ENCODE measurements around the gene RAET1E.
A peak's percentile ranks its signal among the peaks of the same experiment; 100 is the strongest.
"Not testable (repeated sequence)": the region's sequence is repeated elsewhere in the genome, so short reads cannot be mapped to it uniquely, and the experiment has no call there.

Gene RAET1E

DNA sequence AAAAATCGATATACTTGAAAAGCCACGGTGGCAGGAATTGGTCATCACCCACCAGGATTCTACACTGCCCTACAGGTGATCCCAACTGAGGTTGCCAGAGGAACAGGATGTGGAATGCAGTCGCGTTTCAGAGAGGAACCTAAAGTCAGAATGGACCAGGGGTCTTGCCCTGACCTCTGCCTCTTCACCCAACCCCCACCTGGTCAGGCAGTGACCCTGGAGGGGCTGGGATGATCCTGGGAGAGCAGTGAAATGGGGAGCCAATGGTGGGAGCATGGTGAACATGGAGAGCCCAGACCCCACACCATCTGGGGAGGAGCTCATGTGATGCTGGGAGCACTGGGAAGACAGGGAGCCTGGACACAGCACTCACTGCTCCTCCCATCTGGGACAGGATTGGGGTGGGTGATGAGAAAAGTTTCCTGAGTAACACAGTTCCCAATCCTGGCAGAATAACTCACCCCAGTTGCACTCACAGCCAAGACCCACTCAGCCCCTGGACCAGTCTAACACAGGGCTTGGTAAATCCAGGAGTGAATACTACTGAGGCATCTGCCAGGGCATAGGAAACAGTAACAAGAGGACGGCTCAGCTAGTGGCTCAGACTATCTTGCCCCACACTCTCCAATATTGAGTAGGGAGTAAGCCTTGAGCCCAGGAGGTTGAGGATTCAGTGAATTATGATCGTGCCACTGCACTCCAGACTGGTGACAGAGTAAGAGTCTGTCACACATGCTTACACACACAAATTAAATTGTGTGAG is 42.2 kb upstream of the RAET1E start:
- peaks cover 0 to 51% (median 25%) of the 10 kb centered on the region in 11 experiments; a peak in 14 of 22 replicates for H4K20me1 ChIP-seq
- H3K27ac ChIP-seq, result no peak overlapping the region
- no peak for TF ChIP-seq Cebpa-rat (IDR thresholded peaks at IDR 0.05)
- peaks cover 0 to 13% (median 0%) of the 10 kb centered on the region in 11 experiments; a peak in 6 of 22 replicates for H3K9me3 ChIP-seq (replicated peaks in 1 of 11)
- peaks cover 17 to 28% (median 21%) of the 10 kb centered on the region in 10 experiments for H3K4me1 ChIP-seq
- no peaks in the 10 kb centered on the region for H3K36me3 ChIP-seq
- H3K4me3 ChIP-seq, result 0 out of 20 replicates have a peak overlapping the region, but pooled peaks of 1 of the 10 experiments have one; percentile 50
- no peak overlapping the region for H3K4me2 ChIP-seq
- H3K27me3 ChIP-seq, result peaks cover 76 to 90% (median 90%) of the 10 kb centered on the region in 11 experiments
- H3K9ac ChIP-seq, result no peak overlapping the region

DNA sequence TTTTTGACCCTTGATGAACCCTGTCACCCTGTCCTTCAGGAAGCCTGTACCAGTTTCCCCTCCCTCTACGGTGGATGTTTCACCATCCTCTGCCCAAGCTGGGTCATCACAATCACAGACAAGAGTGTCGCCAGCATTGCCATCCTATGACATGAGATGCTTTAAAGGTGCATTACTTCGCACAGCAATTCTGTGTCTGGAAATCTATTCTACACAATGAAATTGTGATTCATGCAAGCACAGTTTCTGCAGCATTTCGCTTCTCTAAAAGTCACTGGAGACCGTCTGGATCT is 41.4 kb upstream of the RAET1E start:
- Histone ChIP-seq H3K4me2 (peak overlapping the region in 3 of 11 experiments; percentile 71 to 93 (median 78); a peak in 3 of 22 replicates), H3K9me3 (replicated peaks in 1 of 11) (peaks cover 0 to 13% (median 0%) of the 10 kb centered on the region in 11 experiments; a peak in 6 of 22 replicates), H3K9ac (no peak overlapping the region), H3K4me1 (peaks cover 17 to 28% (median 21%) of the 10 kb centered on the region in 10 experiments), H3K27ac (no peak overlapping the region), H3K36me3 (no peaks in the 10 kb centered on the region), H4K20me1 (peaks cover 0 to 51% (median 25%) of the 10 kb centered on the region in 11 experiments; a peak in 14 of 22 replicates), H3K27me3 (peaks cover 84 to 98% (median 98%) of the 10 kb centered on the region in 11 experiments), H3K4me3 (no peak overlapping the region)
- no peak for TF ChIP-seq Cebpa-rat (IDR thresholded peaks at IDR 0.05)

DNA sequence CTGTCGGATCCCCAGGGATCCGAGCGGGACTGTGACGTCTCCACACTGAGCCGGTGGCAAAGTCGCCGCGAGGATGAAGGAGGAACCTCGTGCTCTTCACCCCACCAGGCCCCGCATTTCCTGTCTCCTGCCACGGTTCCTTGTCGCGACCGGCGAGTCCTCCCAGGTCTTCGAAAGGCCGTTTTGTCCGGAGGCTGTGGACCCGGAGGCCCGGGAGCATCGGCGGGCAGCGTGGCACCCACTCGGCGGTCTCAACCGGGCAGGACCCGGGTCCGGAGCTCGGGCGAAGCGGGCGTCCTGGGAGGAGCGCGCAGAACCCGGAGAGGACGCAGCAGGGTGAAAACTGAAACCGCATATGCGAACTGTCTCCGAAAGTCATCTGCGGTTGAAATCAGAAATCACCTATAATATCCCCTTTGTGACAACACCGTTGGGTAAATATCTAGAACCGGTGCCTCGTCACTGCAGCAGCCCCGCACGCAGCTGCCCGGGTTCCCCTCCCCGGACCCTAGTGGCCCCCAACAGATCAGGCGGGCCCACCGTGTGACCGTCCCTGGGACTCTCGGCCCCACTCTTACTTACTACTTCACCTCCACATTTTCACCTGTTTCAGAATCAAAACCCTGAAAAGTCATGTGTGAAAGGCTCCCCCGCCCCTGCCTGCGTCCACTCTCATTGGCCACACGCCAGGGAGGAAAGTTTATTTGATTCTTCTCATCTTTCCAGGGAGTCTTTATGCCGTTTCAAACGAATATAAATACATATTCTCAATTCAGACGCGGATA is 40.9 kb upstream of the RAET1E start:
- Histone ChIP-seq H3K9ac (no peak overlapping the region), H3K4me1 (peaks cover 17 to 28% (median 21%) of the 10 kb centered on the region in 10 experiments), H3K27me3 (peaks cover 85 to 97% (median 95%) of the 10 kb centered on the region in 11 experiments), H3K36me3 (no peaks in the 10 kb centered on the region), H4K20me1 (peaks cover 0 to 51% (median 25%) of the 10 kb centered on the region in 11 experiments; a peak in 14 of 22 replicates), H3K4me2 (peak overlapping the region; percentile 36 to 93 (median 71)), H3K9me3 (replicated peaks in 1 of 11) (peaks cover 0 to 13% (median 0%) of the 10 kb centered on the region in 11 experiments; a peak in 6 of 22 replicates), H3K27ac (no peak overlapping the region), H3K4me3 (peak overlapping the region; percentile 4 to 59 (median 48); a peak in 19 of 20 replicates)
- TF ChIP-seq Cebpa-rat (IDR thresholded peaks at IDR 0.05), result no peak

DNA sequence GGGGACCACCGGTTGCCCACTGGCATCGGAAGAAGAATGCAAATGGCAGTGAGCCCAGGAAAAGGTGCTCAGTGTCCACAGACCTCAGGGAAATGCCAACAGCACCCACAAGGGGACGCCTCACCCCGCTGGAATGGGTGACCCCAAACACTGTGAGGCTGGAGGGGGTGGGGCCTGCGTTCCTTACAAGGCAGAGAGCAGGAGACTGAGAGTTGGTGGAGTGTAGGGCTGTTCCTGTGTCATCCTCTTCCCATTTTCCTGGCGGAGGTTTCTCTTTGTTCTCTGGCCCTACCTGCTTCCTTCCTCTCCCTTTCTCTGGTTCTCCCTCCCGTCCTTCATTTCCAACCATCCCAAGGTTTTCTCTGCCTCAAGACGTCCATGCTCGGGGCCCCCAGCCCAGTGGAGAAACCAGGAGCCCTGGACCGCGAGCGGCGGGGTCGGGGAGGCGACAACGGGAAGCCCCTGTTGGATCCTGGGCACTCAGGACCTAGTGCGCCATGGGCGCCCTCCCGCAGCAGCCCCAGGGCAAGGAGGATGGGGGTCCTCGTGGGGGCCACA is 40.2 kb upstream of the RAET1E start:
- H3K27ac ChIP-seq, result not testable (repeated sequence)
- peaks cover 86 to 97% (median 95%) of the 10 kb centered on the region in 11 experiments for H3K27me3 ChIP-seq

DNA sequence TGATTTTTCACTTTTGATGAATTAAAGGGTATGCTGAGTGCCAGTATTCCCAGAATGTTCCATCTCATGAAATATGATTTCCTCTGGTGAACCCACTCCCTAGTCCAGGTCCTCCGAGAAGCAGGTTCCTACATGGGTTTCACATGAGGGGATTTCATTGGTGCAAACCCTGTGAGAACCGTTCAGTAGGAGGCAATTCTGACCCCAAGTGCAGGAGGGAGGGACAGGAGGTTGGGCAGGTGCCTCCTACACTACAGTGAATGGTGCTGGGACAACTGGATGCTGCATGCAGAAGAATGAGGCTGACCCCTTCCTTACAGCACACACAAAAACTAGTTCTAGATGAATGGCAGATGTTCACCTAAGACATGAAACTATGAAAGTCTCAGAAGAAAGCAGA is 38.8 kb upstream of the RAET1E start:
- no peaks in the 10 kb centered on the region for H3K36me3 ChIP-seq
- H3K4me3 ChIP-seq, result no peak overlapping the region
- peaks cover 72 to 96% (median 88%) of the 10 kb centered on the region in 11 experiments for H3K27me3 ChIP-seq
- peaks cover 0 to 13% (median 0%) of the 10 kb centered on the region in 11 experiments; a peak in 6 of 22 replicates for H3K9me3 ChIP-seq (replicated peaks in 1 of 11)
- TF ChIP-seq Cebpa-rat (IDR thresholded peaks at IDR 0.05), result no peak
- H3K27ac ChIP-seq, result no peak overlapping the region
- H3K9ac ChIP-seq, result no peak overlapping the region
- H4K20me1 ChIP-seq, result peaks cover 0 to 47% (median 25%) of the 10 kb centered on the region in 11 experiments; a peak in 14 of 22 replicates
- no peak overlapping the region for H3K4me2 ChIP-seq
- H3K4me1 ChIP-seq, result peaks cover 14 to 18% (median 16%) of the 10 kb centered on the region in 10 experiments

More for the DNA sequence above, 40.2 kb upstream of the RAET1E start:
- peak overlapping the region; percentile 36 to 93 (median 71) for H3K4me2 ChIP-seq
- not testable (repeated sequence) for H3K9ac ChIP-seq, H3K36me3 ChIP-seq
- H3K4me3 ChIP-seq, result peak overlapping the region; percentile 4 to 59 (median 48); a peak in 17 of 20 replicates
- peaks cover 0 to 13% (median 0%) of the 10 kb centered on the region in 11 experiments; a peak in 6 of 22 replicates for H3K9me3 ChIP-seq (replicated peaks in 1 of 11)
- H4K20me1 ChIP-seq, result peaks cover 0 to 51% (median 25%) of the 10 kb centered on the region in 11 experiments; a peak in 14 of 22 replicates
- peaks cover 17 to 28% (median 21%) of the 10 kb centered on the region in 10 experiments for H3K4me1 ChIP-seq

DNA sequence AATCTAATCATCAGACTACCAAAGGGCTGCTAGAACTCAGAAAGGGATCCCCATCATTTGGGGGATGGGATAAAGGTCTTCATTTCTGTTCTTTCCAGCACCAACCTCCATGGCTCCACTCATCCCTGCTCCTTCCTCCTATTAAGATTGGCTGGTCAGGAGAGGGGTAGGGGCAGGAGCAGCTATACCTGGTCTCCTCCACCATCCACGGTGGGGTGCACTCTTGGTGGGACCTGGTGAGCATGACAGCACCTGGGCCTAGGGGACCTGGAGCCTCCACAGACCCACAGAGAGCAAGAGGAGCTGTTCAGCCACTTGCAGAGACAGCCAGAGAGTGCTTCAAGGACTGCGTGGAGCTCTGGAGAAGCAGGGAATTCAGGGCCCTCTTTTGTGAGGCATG is 37.8 kb upstream of the RAET1E start:
- Histone ChIP-seq H3K9me3 (replicated peaks in 1 of 11) (peaks cover 0 to 8% (median 0%) of the 10 kb centered on the region in 11 experiments; a peak in 3 of 22 replicates), H3K4me1 (peaks cover 6 to 11% (median 9%) of the 10 kb centered on the region in 10 experiments; a peak in 17 of 20 replicates), H3K9ac (no peak overlapping the region), H3K4me2 (no peak overlapping the region), H3K4me3 (no peak overlapping the region), H3K27ac (no peak overlapping the region), H3K36me3 (no peaks in the 10 kb centered on the region), H4K20me1 (peaks cover 0 to 40% (median 25%) of the 10 kb centered on the region in 11 experiments; a peak in 14 of 22 replicates), H3K27me3 (peaks cover 71 to 95% (median 88%) of the 10 kb centered on the region in 11 experiments)
- TF ChIP-seq Cebpa-rat (IDR thresholded peaks at IDR 0.05), result no peak

DNA sequence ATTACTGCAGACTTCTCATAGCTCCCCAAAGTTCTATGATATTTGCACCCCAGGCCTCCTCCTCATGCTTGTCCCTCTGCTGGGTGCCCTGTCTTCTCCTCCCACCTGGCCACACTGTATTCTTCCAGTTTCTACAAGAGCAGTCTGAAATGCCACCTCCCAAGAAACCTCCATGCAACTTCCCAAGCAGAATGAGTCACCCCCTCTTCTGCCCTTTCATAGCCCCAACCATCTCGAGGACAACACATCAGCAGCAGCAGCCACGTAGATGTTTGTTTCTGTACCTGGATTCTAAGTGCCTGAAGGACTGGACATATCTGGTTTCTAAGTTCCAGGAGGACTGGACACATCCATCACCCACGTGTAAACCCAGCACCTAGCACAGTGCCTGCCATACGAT is 37.3 kb upstream of the RAET1E start:
- TF ChIP-seq Cebpa-rat (IDR thresholded peaks at IDR 0.05), result no peak
- H4K20me1 ChIP-seq, result peaks cover 0 to 36% (median 25%) of the 10 kb centered on the region in 11 experiments; a peak in 14 of 22 replicates
- H3K27me3 ChIP-seq, result peaks cover 71 to 95% (median 88%) of the 10 kb centered on the region in 11 experiments
- H3K4me2 ChIP-seq, result no peak overlapping the region
- no peaks in the 10 kb centered on the region for H3K36me3 ChIP-seq
- no peak overlapping the region for H3K4me3 ChIP-seq
- no peak overlapping the region for H3K27ac ChIP-seq
- H3K4me1 ChIP-seq, result peaks cover 6 to 11% (median 9%) of the 10 kb centered on the region in 10 experiments; a peak in 17 of 20 replicates
- H3K9ac ChIP-seq, result no peak overlapping the region
- H3K9me3 ChIP-seq (replicated peaks in 1 of 11), result peaks cover 0 to 7% (median 0%) of the 10 kb centered on the region in 11 experiments; a peak in 2 of 22 replicates
